DMS79 treated with DMSO at 0.1 percent for 48 hours (cell line): ENCODE measurements around the gene PRR4.

Experiments
- DNase-seq: peaks from one replicate; lab custom pipeline; 2025; lab: John Stamatoyannopoulos, UW

The PRR4 gene

GRCh38 chr12:10801741-10802140 is 47.5 kb downstream of the PRR4 start:
- DNase-seq, result no peak
